ENCODE results near the gene SPACA4. TPM values are rescaled to one million over a fixed set of nuclear protein-coding genes. Genes with fewer than 3 reads are reported as not detected.

SPACA4 gene
- total RNA-seq, 1 donor: not detected

GRCh38 chr19:48644839-48645619, 38.5 kb downstream of the SPACA4 start:
- DNase-seq (ENCODE audit: low read depth): peak; percentile 74
- TF ChIP-seq, protein P1, sequence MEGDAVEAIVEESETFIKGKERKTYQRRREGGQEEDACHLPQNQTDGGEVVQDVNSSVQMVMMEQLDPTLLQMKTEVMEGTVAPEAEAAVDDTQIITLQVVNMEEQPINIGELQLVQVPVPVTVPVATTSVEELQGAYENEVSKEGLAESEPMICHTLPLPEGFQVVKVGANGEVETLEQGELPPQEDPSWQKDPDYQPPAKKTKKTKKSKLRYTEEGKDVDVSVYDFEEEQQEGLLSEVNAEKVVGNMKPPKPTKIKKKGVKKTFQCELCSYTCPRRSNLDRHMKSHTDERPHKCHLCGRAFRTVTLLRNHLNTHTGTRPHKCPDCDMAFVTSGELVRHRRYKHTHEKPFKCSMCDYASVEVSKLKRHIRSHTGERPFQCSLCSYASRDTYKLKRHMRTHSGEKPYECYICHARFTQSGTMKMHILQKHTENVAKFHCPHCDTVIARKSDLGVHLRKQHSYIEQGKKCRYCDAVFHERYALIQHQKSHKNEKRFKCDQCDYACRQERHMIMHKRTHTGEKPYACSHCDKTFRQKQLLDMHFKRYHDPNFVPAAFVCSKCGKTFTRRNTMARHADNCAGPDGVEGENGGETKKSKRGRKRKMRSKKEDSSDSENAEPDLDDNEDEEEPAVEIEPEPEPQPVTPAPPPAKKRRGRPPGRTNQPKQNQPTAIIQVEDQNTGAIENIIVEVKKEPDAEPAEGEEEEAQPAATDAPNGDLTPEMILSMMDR (IDR thresholded peaks at IDR 0.05; ENCODE audit: insufficient read depth, low read length): no peak
- H3K4me3 ChIP-seq (ENCODE audit: low read depth, low read length): peak overlapping the region; percentile 61

DNA sequence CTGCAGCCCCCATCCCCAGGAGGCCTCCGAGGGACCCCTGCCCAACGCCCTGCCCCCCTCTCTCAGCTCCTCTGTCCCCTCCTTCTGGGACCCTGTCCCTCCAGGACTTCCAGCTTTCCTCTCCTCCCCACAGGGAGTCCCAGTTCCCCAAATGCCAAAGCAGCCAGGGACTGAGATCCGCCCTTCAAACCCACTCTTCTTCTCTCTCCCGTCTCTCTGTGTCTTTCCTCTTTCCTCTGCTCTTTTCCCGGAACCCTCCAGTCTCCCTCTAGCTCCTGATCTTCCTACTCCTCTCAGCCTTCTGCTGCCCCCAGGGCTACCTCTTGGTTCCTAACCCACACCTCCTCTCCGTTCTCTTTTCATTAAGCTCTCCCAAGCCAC, 39.1 kb downstream of the SPACA4 start:
- TF ChIP-seq, protein P1 (IDR thresholded peaks at IDR 0.05; ENCODE audit: insufficient read depth, low read length): no peak
- DNase-seq (ENCODE audit: low read depth): no peak
- H3K4me3 ChIP-seq (ENCODE audit: low read depth, low read length): peak overlapping the region; percentile 61

- TF ChIP-seq, protein P1 (IDR thresholded peaks at IDR 0.05; ENCODE audit: insufficient read depth, low read length): peak; percentile 94
- DNase-seq (ENCODE audit: low read depth): peak; percentile 70
- peak within 1 kb of the TSS; percentile 61 for H3K4me3 ChIP-seq (ENCODE audit: low read depth, low read length)
Measured at GRCh38 chr19:48646001-48646721, 39.6 kb downstream of the SPACA4 start, which contains the start of gene CA11. TSS of gene CA11 (minus strand) at chr19:48646187. CDS start at chr19:48645632, 555 bp downstream.

GRCh38 chr19:48646722-48647216, 40.2 kb downstream of the SPACA4 start:
- H3K4me3 ChIP-seq (ENCODE audit: low read depth, low read length): peak overlapping the region; percentile 49
- TF ChIP-seq, protein P1 (IDR thresholded peaks at IDR 0.05; ENCODE audit: insufficient read depth, low read length): no peak
- no peak for DNase-seq (ENCODE audit: low read depth)

DNA sequence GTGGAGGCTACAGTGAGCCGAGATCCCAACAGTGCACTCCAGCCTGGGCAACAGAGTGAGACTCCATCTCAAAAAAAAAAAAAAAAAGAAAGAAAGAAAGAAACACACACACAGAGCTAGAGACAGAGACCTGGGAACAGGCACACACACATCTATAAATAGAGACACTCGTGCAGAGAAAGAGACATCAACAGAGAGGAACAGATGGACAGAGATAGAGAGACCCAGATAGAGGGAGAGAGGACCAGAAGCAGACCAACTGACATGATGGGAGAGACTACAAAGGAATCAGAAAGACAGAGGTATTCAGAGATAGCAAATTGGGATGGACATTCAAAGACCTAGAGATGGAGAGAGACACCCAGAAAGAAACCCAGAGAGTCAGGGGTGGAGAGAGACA, 41.6 kb downstream of the SPACA4 start:
- TF ChIP-seq, protein P1 (IDR thresholded peaks at IDR 0.05; ENCODE audit: insufficient read depth, low read length): no peak
- DNase-seq (ENCODE audit: low read depth): no peak

GRCh38 chr19:48650974-48651682, 44.6 kb downstream of the SPACA4 start:
- TF ChIP-seq, protein P1 (IDR thresholded peaks at IDR 0.05; ENCODE audit: insufficient read depth, low read length): no peak
- no peak for DNase-seq (ENCODE audit: low read depth)
- H3K4me3 ChIP-seq (ENCODE audit: low read depth, low read length): no peak overlapping the region

More for the DNA sequence above, 41.6 kb downstream of the SPACA4 start:
- no peak overlapping the region for H3K4me3 ChIP-seq (ENCODE audit: low read depth, low read length)

All from fibroblast of the aortic adventitia (primary cell).